ENCODE measurements around the gene NELFB. TPM values are rescaled to one million over a fixed set of nuclear protein-coding genes. Genes with fewer than 3 reads are reported as not detected.

NELFB gene
- total and polyA plus RNA-seq, 10 donors: 26.6 to 49.7 (median 38.7) TPM

- Histone ChIP-seq H3K4me1 (peaks cover 0 to 35% (median 12%) of the 10 kb centered on the region in 6 donors), H3K27me3 (replicated peaks in 1 of 7) (no peaks in the 10 kb centered on the region), H3K36me3 (peaks cover 0 to 84% (median 42%) of the 10 kb centered on the region in 6 donors), H3K9me3 (no peaks in the 10 kb centered on the region), H3K27ac (no peak overlapping the region), H3K4me3 (no peak overlapping the region)
- WGBS, 5 donors: 77 to 90% (median 81%) methylated on average over 8 to 10 of the region's 10 CpGs
- intact Hi-C loops (cut with DNase I; ENCODE audit: low total_unique reads): no loop called here
- DNase-seq: peak; percentile 53
- no peak for TF ChIP-seq POLR2A (IDR thresholded peaks at IDR 0.05)
- no peak for TF ChIP-seq CTCF (IDR thresholded peaks at IDR 0.05 in 8 of 11, conservative IDR thresholded peaks at IDR 0.05 in 3 of 11)
- TF ChIP-seq POLR2AphosphoS5 (IDR thresholded peaks at IDR 0.05): no peak
These were observed 8.4 kb downstream of the NELFB start for GRCh38 chr9:137263506-137263905.

GRCh38 chr9:137264067-137264466, 8.9 kb downstream of the NELFB start:
- no peak overlapping the region for H3K4me3 ChIP-seq
- H3K4me1 ChIP-seq: peaks cover 4 to 37% (median 17%) of the 10 kb centered on the region in 6 donors
- intact Hi-C loops (cut with DNase I; ENCODE audit: low total_unique reads): no loop called here
- H3K27ac ChIP-seq: no peak overlapping the region
- peaks cover 0 to 84% (median 37%) of the 10 kb centered on the region in 6 donors for H3K36me3 ChIP-seq
- DNase-seq: peak; percentile 63
- no peaks in the 10 kb centered on the region for H3K9me3 ChIP-seq
- no peak for TF ChIP-seq CTCF (IDR thresholded peaks at IDR 0.05 in 8 of 11, conservative IDR thresholded peaks at IDR 0.05 in 3 of 11)
- TF ChIP-seq POLR2A (IDR thresholded peaks at IDR 0.05): no peak
- TF ChIP-seq POLR2AphosphoS5 (IDR thresholded peaks at IDR 0.05): peak in 1 of 3 donors; percentile 48
- H3K27me3 ChIP-seq (replicated peaks in 1 of 7): no peaks in the 10 kb centered on the region
- 93 to 96% (median 95%) methylated on average over 22 of the region's 22 CpGs for WGBS, 5 donors

- H3K27ac ChIP-seq: peak overlapping the region in 1 of 8 donors; percentile 14
- no peaks in the 10 kb centered on the region for H3K9me3 ChIP-seq
- peaks cover 0 to 92% (median 36%) of the 10 kb centered on the region in 6 donors for H3K36me3 ChIP-seq
- H3K4me1 ChIP-seq: peaks cover 12 to 48% (median 30%) of the 10 kb centered on the region in 6 donors
- DNase-seq: peak; percentile 64
- TF ChIP-seq POLR2AphosphoS5 (IDR thresholded peaks at IDR 0.05) (peak in 1 of 3 donors; percentile 34), CTCF (IDR thresholded peaks at IDR 0.05 in 8 of 11, conservative IDR thresholded peaks at IDR 0.05 in 3 of 11) (no peak)
- no peaks in the 10 kb centered on the region for H3K27me3 ChIP-seq (replicated peaks in 1 of 7)
- WGBS, 5 donors: 93 to 97% (median 94%) methylated on average over 9 to 29 of the region's 29 CpGs
- intact Hi-C loops (cut with DNase I; ENCODE audit: low total_unique reads): no loop called here
- H3K4me3 ChIP-seq: no peak overlapping the region
These were observed 10.5 kb downstream of the NELFB start for GRCh38 chr9:137265496-137266161.

- Histone ChIP-seq H3K4me1 (peaks cover 12 to 53% (median 34%) of the 10 kb centered on the region in 6 donors), H3K27ac (peak overlapping the region in 1 of 8 donors; percentile 14), H3K36me3 (peaks cover 0 to 93% (median 39%) of the 10 kb centered on the region in 6 donors), H3K27me3 (replicated peaks in 1 of 7) (no peaks in the 10 kb centered on the region), H3K9me3 (no peaks in the 10 kb centered on the region), H3K4me3 (no peak overlapping the region)
- peak; percentile 65 for DNase-seq
- intact Hi-C loops (cut with DNase I; ENCODE audit: low total_unique reads): no loop called here
- WGBS, 5 donors: 75 to 100% (median 92%) methylated on average over 2 to 15 of the region's 15 CpGs
- TF ChIP-seq POLR2AphosphoS5 (IDR thresholded peaks at IDR 0.05): peak in 1 of 3 donors; percentile 30
- TF ChIP-seq CTCF (IDR thresholded peaks at IDR 0.05 in 8 of 11, conservative IDR thresholded peaks at IDR 0.05 in 3 of 11): no peak
- no peak for TF ChIP-seq POLR2A (IDR thresholded peaks at IDR 0.05)
These were observed 11.0 kb downstream of the NELFB start for GRCh38 chr9:137266162-137266527.

Measured in spleen (tissue), 11 donors.